COLO829 (cell line): ENCODE results near the gene PPP4R2.
"Not testable (repeated sequence)": the region's sequence is repeated elsewhere in the genome, so short reads cannot be mapped to it uniquely, and the experiment has no call there.

Experiments
- DNase-seq: peaks from one replicate; pipeline ENCODE4 v3.0.0; 2012; ENCODE audit warnings: low spot score

The PPP4R2 gene

DNA sequence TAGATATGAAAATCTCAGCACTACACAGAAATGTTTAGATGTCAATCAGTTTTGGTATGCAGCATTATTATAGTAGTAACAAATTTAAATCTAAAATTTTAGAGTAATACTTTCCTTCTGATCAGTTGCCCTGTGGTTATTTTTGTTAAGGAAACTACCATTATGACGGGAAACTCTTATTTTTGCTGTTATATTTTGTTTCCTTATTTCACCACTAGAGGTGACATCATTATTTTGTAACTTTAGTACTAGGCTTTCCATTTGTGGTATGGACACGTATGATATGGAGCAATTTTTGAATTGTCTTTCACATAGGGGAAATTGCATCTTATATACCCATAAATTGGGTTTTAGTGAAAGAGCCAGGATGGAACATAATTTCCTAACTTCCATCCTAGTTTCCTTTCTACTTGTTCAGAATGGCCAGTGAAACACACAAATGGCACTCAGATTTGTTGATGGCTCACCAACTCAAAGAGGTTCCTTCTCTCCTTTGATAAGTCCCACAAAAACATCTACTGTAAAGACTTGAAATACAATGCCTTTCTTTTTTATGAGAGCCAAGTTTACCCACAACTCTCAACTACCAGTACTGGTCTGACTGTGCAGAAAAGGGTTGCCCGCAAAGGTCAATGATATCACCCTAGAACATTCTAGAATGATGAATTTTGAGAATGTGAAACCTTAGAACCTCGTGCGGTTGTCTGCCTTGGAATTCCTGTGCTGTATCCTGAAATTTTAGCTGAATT, 19.4 kb upstream of the PPP4R2 start:
- DNase-seq, result no peak

DNA sequence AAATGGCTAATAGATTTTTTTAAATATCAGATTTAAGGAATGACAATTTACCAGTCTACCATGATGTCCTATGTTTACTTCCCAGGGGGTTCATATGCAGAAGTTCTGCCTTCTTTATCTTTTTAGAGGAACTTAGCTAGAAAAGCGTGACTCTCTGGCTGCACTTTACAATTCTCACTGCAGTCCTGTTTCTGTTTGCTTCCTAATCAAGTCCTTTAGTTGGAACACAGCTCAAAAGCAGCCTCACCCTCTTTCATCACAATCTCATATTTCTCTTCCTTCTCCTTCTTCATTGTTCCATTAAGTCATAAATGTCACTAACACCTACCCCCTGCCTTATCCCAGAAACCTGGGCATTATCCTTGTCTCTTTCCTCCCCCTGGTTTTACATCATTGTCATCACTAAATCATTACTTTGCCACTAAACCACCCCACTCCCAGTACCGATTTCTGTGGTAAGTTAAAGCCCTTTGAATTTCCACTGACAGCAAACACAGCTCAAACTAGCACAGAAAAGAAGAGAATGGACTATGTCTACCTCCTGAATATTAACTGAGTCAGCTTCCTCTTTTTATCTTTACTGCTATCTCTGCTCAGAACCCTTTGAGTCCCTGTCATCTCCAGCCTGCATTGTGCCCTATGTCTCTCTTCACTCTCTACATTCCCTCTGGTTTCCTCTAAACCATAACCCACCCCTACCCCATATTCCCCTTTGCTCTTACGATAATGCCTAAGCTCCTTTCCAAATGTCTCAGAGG, 13.8 kb upstream of the PPP4R2 start:
- DNase-seq, result no peak

GRCh38 chr3:72985576-72985975, 11.0 kb upstream of the PPP4R2 start:
- no peak for DNase-seq

- DNase-seq, result no peak
These were observed 5.8 kb upstream of the PPP4R2 start for GRCh38 chr3:72990701-72991395.

DNA sequence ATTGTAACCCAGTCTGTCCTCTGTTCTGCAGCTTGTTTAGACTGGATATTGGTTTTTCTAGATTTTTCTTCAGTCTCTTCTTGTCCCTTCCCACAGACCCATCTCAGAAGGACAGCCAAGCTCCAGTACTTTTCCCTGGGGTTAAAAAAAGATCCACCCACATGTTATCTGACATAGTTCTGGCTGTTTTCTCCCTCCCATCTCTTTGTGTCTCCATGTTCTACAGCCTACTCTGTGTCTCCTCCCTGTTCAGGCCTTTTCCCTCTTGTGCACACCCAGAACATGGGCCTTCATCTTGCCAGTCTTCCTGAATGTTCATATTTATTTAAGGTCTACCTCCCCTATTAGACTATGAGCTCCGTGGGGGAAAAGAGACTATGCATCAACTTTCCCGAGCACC, 5.1 kb upstream of the PPP4R2 start:
- DNase-seq, result no peak

GRCh38 chr3:72993391-72993790, 3.2 kb upstream of the PPP4R2 start:
- no peak for DNase-seq

DNA sequence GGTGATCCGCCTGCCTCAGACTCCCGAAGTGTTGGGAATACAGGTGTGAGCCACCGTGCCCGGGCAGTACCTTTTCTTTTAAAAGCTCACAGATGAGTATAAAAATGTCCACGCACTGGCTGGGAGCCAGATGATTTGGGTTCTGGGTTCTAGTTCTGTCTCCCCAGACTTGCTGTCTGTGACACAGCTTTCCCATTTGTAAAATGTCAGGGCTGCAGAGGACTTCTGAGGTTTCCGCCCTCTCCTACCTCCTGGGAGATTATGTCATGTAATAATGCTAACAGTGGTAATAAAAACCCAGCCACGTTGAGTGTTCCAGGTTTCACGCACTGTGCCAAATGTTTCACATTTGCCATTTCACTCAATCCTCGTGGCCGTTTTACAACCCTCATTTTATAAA, 1.3 kb upstream of the PPP4R2 start:
- DNase-seq, result no peak

DNA sequence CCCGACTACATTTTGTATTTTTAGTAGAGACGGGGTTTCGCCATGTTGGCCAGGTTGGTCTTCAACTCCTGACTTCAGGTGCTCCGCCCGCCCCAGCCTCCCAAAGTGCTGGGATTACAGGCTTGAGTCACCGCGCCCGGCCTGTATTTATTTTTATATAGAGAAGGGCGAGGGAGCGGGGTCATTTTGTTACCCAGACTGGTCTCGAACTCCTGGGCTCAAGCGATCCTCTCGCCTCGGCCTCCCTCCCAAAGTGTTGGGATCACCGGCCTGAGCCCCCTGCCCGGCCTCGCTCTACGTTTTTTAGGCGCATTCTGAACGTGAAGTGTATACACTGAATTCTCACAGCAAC, 514 bp upstream of the PPP4R2 start:
- no peak for DNase-seq

DNA sequence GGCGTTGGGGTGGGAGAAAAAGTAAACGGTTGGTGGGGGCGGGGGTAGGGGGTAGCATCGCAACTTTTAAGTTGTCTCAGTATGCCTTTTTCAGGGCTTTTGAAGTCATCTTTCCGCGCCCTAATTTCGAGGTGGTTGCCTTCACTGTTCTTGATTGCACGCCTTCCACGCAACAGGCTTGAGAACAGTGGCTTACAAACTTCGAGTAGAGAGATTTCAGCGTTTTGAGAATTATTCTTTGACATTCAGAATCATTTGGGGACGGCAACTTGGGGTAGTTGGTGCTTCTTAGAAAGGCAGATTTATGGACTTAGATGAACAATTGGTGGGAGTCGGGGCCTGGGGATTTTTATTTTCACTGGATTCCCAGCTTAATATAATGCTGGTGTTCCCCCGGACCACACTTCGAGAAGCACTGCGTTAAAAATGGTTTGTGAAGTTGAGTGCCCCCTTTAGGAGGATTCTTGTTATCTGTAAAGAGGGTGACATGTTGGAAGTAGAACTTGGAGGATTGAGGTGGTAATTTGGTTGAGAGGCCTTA, 880 bp downstream of the PPP4R2 start:
- peak; percentile 67 for DNase-seq

- DNase-seq, result no peak
These were observed 1.9 kb downstream of the PPP4R2 start for GRCh38 chr3:72998466-72998865.

DNA sequence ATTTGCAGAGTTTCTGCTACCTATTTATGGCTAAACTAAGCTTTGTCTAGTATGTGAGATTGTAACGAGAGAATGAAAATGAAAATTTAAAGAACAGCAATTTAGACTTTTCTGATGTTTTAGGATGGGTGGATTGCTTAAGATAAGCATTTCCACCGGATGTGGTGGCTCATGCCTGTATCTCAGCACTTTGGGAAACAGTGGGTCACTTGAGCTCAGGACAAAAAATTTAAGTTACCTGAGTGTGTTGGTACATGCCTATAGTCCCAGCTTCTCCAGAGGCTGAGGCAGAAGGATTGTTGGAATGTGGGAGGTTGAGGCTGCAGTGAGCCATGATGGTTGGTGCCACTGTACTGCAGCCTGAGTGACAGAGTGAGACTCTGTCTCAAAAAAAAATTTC, 3.3 kb downstream of the PPP4R2 start:
- no peak for DNase-seq

GRCh38 chr3:73003050-73003449, 6.4 kb downstream of the PPP4R2 start:
- DNase-seq, result not testable (repeated sequence)

DNA sequence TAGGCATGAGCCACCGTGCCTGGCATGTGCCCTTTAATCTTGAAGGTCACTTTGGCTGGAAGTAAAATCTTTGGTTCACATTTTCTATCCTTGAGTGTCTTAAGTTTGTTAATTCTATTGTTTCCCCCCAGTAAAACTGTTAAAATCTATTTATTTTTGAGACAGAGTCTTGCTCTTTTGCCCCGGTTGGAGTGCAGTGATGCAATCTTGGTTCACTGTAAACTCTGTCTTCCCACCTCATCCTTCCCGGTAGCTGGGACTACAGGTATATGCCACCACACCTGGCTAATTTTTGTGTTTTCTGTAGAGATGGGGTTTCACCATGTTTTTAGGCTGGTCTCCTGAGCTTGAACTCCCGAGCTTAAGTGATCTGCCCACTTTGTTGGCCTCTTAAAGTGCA, 7.7 kb downstream of the PPP4R2 start:
- DNase-seq, result no peak

- DNase-seq, result no peak
These were observed 11.5 kb downstream of the PPP4R2 start for GRCh38 chr3:73007992-73008712.

DNA sequence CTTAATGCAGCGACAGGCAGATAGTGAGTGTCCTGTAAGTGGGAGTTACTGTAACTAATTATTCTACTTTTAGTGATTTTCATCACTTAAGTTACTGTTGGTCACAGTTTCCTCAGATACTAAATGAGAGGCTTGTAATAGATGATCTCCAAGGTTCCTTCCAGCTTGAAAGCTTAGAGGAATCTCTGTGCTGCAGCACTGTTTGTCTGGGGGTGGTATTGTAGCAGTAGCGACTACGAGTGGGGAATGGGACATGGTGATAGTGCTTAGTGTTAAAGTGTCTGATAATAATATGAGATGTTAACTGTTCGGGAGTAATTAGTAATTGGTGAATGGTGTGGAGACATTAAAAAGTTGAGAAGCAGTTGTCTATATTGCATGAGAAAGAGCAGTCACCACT, 12.4 kb downstream of the PPP4R2 start:
- DNase-seq, result no peak

DNA sequence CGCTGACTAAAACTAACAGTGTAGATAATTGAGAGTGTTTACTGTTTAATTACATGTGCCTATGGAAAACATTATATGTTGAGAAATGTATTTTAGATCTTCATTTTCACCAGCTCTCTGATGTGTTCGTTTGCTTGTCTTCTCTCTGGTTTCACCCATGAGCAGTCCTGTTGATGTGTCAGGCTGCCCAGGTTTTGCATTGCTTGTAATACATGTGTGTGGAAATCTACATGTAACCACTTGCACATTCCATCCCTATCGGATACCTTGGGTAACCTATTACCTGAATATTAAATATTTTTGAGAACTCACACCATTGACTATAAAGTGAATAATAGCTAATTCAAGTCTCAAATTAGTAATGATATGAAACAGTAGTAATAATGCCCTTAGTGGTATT, 13.1 kb downstream of the PPP4R2 start:
- DNase-seq, result no peak

- no peak for DNase-seq
These were observed 13.5 kb downstream of the PPP4R2 start for GRCh38 chr3:73010158-73010557.

DNA sequence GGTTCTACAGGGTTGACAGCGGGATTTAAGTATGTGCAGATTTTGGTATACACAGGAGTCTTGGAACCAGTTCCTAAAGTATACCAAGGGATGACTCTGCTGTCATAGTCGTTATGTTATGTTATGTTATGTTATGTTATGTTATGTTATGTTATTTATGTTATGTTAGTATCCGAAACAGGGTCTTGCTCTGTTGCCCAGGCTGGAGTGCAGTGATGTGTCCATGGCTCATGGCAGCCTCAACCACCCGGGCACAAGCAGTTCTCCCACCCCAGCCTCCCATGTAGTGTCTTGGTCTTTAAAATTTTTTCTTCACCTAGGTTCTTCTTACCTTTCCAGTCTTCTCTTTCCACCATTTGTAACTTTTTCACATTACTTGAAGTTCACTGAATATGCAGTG, 21.7 kb downstream of the PPP4R2 start:
- DNase-seq, result no peak

- DNase-seq, result no peak
These were observed 22.3 kb downstream of the PPP4R2 start for GRCh38 chr3:73018790-73019441.

DNA sequence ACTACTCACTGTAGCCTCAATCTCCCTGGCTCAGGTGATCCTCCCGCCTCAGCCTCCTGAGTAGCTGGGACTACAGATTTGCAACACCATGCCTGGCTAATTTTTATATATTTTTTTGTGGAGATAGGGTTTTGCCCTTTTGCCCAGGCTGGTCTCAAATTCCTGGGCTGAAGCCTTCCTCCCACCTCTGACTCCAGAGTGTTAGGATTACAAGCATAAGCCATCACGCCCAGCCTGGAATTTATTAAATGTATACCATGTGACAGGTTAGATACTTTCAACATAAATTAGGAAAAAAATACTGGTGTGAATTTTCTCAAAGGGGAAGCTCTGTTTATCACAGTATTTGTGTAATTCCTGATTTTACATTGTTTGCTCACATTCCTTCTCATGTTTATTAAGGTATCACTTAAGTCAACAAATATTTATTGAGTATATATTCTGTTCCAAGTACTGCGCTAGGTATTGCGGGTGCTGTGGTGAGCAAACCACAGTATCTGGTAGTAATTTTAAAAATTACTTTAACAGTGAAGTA, 24.8 kb downstream of the PPP4R2 start:
- no peak for DNase-seq

GRCh38 chr3:73024836-73025235, 28.2 kb downstream of the PPP4R2 start:
- DNase-seq, result no peak
